ENCODE measurements around the gene SELENOI.

Gene SELENOI

GRCh38 chr2:26432363-26432762 is 86.4 kb downstream of the SELENOI start:
- no peak overlapping the region for H2AFZ ChIP-seq (ENCODE audit: low read depth, low read length, severe bottlenecking)

GRCh38 chr2:26432859-26433258 is 86.9 kb downstream of the SELENOI start:
- no peak for TF ChIP-seq EZH2phosphoT487 (conservative IDR thresholded peaks at IDR 0.05; ENCODE audit: low read length)
- no peak for TF ChIP-seq CTCF (IDR thresholded peaks at IDR 0.05; ENCODE audit: insufficient read depth, low read length, poor library complexity, severe bottlenecking)
- H4K20me1 ChIP-seq (ENCODE audit: low read depth, low read length): no peaks in the 10 kb centered on the region
- H3K4me3 ChIP-seq (ENCODE audit: insufficient read depth, low read length, poor library complexity, severe bottlenecking): no peak overlapping the region
- H3K9me3 ChIP-seq (ENCODE audit: insufficient read depth, low read length): no peaks in the 10 kb centered on the region
- no peak overlapping the region for H3K27ac ChIP-seq (ENCODE audit: low read depth, low read length)
- no peaks in the 10 kb centered on the region for H3K27me3 ChIP-seq (ENCODE audit: low read length)
- H3K36me3 ChIP-seq (ENCODE audit: low read length): no peaks in the 10 kb centered on the region
- no peak overlapping the region for H3K4me2 ChIP-seq (ENCODE audit: low read depth, low read length, poor library complexity, severe bottlenecking)
- no peaks in the 10 kb centered on the region for H3K79me2 ChIP-seq (ENCODE audit: insufficient read depth, low read length)
- H3K9me2 ChIP-seq (replicated peaks; ENCODE audit: insufficient read depth, low read length): no peaks in the 10 kb centered on the region
- H3K9ac ChIP-seq (ENCODE audit: low read length): no peak overlapping the region
- no peaks in the 10 kb centered on the region for H3F3A ChIP-seq (ENCODE audit: insufficient read depth)
- H2AFZ ChIP-seq (ENCODE audit: low read depth, low read length, severe bottlenecking): no peak overlapping the region

More at GRCh38 chr2:26432363-26432762, 86.4 kb downstream of the SELENOI start:
- no peaks in the 10 kb centered on the region for H3K9me3 ChIP-seq (ENCODE audit: insufficient read depth, low read length)
- H3F3A ChIP-seq (ENCODE audit: insufficient read depth): no peaks in the 10 kb centered on the region
- H3K36me3 ChIP-seq (ENCODE audit: low read length): no peaks in the 10 kb centered on the region
- H3K9ac ChIP-seq (ENCODE audit: low read length): no peak overlapping the region
- H3K4me2 ChIP-seq (ENCODE audit: low read depth, low read length, poor library complexity, severe bottlenecking): no peak overlapping the region
- H3K9me2 ChIP-seq (replicated peaks; ENCODE audit: insufficient read depth, low read length): no peaks in the 10 kb centered on the region
- no peak overlapping the region for H3K27ac ChIP-seq (ENCODE audit: low read depth, low read length)
- no peaks in the 10 kb centered on the region for H4K20me1 ChIP-seq (ENCODE audit: low read depth, low read length)
- no peaks in the 10 kb centered on the region for H3K79me2 ChIP-seq (ENCODE audit: insufficient read depth, low read length)
- no peak overlapping the region for H3K4me3 ChIP-seq (ENCODE audit: insufficient read depth, low read length, poor library complexity, severe bottlenecking)
- TF ChIP-seq EZH2phosphoT487 (conservative IDR thresholded peaks at IDR 0.05; ENCODE audit: low read length): no peak
- no peak for TF ChIP-seq CTCF (IDR thresholded peaks at IDR 0.05; ENCODE audit: insufficient read depth, low read length, poor library complexity, severe bottlenecking)
- H3K27me3 ChIP-seq (ENCODE audit: low read length): no peaks in the 10 kb centered on the region

- Histone ChIP-seq H3K9me2 (replicated peaks; ENCODE audit: insufficient read depth, low read length) (no peaks in the 10 kb centered on the region), H3K79me2 (ENCODE audit: insufficient read depth, low read length) (no peaks in the 10 kb centered on the region), H3K27me3 (ENCODE audit: low read length) (no peaks in the 10 kb centered on the region), H3K9ac (ENCODE audit: low read length) (no peak overlapping the region), H3F3A (ENCODE audit: insufficient read depth) (no peaks in the 10 kb centered on the region), H2AFZ (ENCODE audit: low read depth, low read length, severe bottlenecking) (no peak overlapping the region), H3K4me3 (ENCODE audit: insufficient read depth, low read length, poor library complexity, severe bottlenecking) (no peak overlapping the region), H4K20me1 (ENCODE audit: low read depth, low read length) (no peaks in the 10 kb centered on the region), H3K9me3 (ENCODE audit: insufficient read depth, low read length) (no peaks in the 10 kb centered on the region), H3K36me3 (ENCODE audit: low read length) (no peaks in the 10 kb centered on the region), H3K4me2 (ENCODE audit: low read depth, low read length, poor library complexity, severe bottlenecking) (no peak overlapping the region), H3K27ac (ENCODE audit: low read depth, low read length) (no peak overlapping the region)
- TF ChIP-seq CTCF (IDR thresholded peaks at IDR 0.05; ENCODE audit: insufficient read depth, low read length, poor library complexity, severe bottlenecking) (no peak), EZH2phosphoT487 (conservative IDR thresholded peaks at IDR 0.05; ENCODE audit: low read length) (no peak)
Observed at GRCh38 chr2:26435106-26435505, 89.2 kb downstream of the SELENOI start.
